Gastroesophageal sphincter (tissue), 3 donors: ENCODE results near the gene ZNF518B.

Source experiments
- CTCF ChIP-seq, 4 experiments: fragments of 200-600 bp in 2 of 4; fragments of 450-650 bp in 2 of 4; sonication (generic) in 1 of 4; IDR thresholded peaks; one replicate each; pipeline ENCODE4 v1.5.1; 2017 to 2019; ENCODE audit warnings: antibody characterized with exemption in 4 of 4, mild to moderate bottlenecking in 2 of 4, moderate library complexity in 2 of 4
- EP300 ChIP-seq: sonication (generic); formaldehyde crosslinking; IDR thresholded peaks from one replicate; pipeline ENCODE4 v1.6.1; 2017; ENCODE audit warnings: antibody characterized with exemption, mild to moderate bottlenecking

- TF ChIP-seq EP300 (no peak), CTCF (IDR thresholded peaks at IDR 0.05) (no peak)
Measured at GRCh38 chr4:10480616-10481015, 23.4 kb upstream of the ZNF518B start.
